Left ventricle myocardium superior (tissue), 1 donor: Measurements from ENCODE around the gene SVEP1. TPM values are rescaled to one million over a fixed set of nuclear protein-coding genes. Genes with fewer than 3 reads are reported as not detected.
A peak's percentile ranks its signal among the peaks of the same experiment; 100 is the strongest.
"Not testable (repeated sequence)": the region's sequence is repeated elsewhere in the genome, so short reads cannot be mapped to it uniquely, and the experiment has no call there.

Experiments
- ATAC-seq: fragments of 200-7000 bp; cut with Tn5 transposase; one replicate; pipeline ENCODE4 v1.9.1; 2020; ENCODE audit warnings: mild to moderate bottlenecking, moderate library complexity
- DNase-seq: peaks from one replicate; pipeline ENCODE4 v3.0.0-alpha.2; 2020
- intact Hi-C: fragments of 100-400 bp; cut with micrococcal nuclease; formaldehyde crosslinking; loops from one replicate; pipeline ENCODE4 v1.11.0; 2022
- total RNA-seq: library from RNA; stranded (reverse); fragmentation: NEBNext Ultra II Directional; extraction: Animal tissue kit (Norgen Biotek cat#: 25700); gene quantifications from one replicate; pipeline ENCODE4 v1.2.1, GENCODE V29; 2021
- donor health status: DM: no; HTN: yes; CAD: no; lungs with severe emphysema.

SVEP1 gene
- total RNA-seq, 1 donor from 2014 or later, result 5.7 TPM

DNA sequence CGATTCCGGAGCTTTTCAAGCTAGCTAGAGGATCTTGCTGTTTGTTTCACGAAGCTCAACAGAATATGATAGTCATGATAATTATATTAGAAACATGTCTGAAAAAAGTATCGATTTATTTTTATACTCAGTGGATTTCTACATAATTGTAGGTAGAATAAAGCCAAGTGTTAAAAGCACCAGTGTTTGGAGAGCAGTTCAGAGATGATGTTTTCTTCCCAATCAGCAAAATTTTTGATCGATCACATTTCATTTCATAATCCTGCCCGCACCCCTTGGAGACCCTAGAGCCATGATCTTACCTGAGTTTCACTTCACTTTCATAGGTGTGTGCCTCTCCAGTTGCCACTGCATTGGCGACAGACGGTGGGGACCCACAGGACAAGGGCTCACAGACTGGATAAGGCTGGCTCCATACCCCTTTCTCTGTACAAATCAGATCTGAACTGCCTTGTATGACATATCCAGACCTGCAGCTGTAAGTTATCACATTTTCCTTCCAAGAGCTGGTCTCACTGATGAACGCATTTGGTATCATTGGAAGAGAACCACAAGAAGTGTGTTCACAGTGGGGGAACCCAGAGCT, 173.6 kb downstream of the SVEP1 start:
- no peak for DNase-seq
- intact Hi-C loops, result no loop called here
- ATAC-seq, result no peak

DNA sequence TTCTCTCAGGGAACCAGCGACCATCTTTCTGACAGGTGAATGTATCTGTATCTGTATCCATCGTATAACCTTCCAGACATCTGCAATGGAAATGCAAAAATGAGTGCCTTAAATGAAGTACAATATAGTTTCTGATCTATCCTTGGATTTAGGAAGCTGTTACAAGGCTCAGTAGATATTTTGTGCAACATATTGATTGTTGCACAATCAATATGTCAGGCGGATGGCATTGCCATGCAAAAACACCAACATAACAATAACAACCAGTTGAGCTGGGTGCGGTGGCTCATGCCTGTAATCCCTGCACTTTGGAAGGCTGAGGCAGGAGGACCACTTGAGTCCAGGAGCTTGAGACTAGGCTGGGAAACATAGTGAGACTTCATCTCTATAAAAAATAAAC, 175.1 kb downstream of the SVEP1 start:
- ATAC-seq, result no peak
- intact Hi-C loops, result no loop called here
- DNase-seq, result no peak

DNA sequence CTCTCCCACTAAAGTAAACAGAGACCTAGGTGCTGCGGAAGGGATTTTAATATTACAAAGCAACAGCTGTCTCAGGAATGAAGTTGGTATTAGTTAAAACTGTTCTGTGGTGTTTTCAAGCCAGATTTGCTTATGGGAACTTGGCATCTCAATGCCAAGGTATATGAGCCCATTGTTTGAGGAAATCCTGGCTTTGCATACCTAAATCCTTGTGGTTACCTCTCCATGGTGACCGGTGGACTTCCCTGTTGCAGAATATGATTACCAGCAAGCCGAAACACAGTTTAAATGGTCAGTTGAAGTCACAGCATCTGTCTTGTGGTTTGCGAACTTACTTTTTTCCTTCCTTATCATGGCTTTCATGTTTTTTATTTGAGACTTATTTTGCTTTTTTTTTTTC, 179.6 kb downstream of the SVEP1 start:
- intact Hi-C loops, result no loop called here
- ATAC-seq, result no peak
- no peak for DNase-seq

DNA sequence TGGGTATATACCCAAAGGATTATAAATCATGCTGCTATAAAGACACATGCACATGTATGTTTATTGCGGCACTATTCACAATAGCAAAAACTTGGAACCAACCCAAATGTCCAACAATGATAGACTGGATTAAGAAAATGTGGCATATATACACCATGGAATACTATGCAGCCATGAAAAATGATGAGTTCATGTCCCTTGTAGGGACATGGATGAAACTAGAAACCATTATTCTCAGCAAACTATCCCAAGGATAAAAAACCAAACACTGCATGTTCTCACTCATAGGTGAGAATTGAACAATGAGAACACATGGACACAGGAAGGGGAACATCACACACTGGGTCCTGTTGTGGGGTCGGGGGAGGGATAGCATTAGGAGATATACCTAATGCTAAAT, 180.5 kb downstream of the SVEP1 start:
- intact Hi-C loops, DNase-seq, ATAC-seq: not testable (repeated sequence)

DNA sequence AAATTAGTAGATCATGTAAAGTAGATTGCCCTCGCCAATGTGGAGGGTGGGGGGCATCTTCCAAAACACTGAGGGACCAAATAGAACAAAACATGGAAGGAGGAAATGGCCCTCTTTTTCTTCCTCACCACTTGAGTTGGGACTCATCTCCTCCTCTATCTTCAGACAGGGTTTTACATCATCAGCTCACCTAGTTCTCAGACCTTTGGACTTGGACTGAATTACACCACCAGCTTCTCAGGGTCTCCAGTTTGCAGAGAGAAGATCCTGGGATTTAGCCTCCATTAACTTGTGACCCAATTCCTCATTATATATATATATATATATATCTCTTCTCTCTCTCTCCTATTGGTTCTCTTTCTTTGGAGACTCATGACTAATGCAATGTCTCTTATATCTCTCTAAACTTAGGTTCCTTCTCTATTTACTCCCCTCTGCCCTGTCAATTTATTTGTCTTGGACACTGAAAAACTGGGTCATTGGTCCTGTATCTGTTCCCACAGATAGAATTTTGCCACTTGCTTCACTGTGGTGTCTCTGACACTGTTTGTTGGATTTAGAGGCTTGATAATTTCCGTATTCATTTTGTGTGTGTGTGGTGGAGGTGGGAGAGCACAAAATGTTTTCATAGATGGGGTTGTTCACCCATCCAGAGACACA, 187.6 kb downstream of the SVEP1 start:
- intact Hi-C loops, result no loop called here
- DNase-seq (no peak), ATAC-seq (no peak)

DNA sequence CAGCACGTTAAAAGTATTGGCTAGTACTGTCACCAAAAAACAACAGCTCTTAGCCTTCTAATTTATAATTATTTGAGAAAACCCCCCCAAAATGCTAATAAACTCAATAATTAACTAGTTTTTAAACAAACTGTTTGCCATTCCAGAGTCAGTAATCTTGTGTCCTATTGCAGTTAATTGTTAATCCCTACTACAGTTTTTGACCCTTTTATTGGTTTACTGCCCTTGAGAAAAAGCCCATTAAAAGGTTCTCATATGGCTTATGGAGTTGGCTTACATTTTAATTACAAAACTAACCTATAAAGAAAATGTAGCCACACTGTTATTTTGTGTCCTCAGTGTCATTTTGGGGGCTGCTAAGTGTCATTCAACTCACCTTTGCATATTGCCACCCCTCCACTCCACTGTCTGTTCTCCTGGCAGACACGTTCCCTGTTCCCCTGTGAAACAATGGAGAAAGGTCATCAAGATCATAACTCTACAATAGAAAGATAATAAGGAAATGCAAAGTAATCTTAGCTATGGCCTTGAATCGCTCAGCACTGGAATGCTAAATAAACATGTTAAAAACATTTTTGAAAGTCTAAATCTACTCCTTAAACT, 190.3 kb downstream of the SVEP1 start:
- intact Hi-C loops, result no loop called here
- ATAC-seq, result no peak
- no peak for DNase-seq

DNA sequence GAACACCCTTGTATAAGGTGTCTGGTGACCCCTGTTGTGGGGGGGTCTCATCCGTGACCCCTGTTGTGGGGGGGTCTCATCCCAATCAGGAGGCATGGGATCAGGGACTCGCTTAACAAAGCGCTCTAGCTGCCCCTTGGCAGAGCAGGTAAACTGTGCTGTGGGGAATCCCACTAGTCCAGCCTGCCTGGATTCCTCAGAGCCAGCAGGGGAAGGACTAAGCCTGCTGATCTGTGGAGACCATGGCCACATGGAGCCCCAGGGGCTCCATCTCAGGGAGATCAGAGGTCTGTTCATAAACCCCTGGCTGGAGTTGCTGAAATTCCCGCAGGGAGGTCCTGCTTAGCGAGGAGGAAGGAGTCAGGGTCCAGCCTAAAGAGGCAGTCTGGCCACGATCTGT, 196.1 kb downstream of the SVEP1 start:
- no peak for DNase-seq
- no peak for ATAC-seq
- intact Hi-C loops, result no loop called here

DNA sequence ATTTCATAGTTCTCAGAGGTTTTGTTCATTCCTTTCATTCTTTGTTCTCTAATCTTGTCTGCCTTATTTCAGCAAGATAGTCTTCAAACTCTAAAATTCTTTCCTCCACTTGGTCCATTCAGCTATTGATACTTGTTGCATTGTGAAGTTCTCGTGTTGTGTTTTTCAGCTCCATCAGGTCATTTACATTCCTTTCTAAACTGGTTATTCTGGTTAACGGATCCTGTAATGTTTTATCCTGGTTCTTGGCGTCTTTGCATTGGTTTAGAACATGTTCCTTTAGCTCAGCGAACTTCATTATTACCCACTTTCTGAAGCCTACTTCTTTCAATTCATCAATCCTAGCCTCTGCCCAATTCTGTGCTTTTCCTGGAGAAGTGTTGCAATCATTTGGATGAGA, 196.8 kb downstream of the SVEP1 start:
- ATAC-seq, result no peak
- no peak for DNase-seq
- intact Hi-C loops, result no loop called here

DNA sequence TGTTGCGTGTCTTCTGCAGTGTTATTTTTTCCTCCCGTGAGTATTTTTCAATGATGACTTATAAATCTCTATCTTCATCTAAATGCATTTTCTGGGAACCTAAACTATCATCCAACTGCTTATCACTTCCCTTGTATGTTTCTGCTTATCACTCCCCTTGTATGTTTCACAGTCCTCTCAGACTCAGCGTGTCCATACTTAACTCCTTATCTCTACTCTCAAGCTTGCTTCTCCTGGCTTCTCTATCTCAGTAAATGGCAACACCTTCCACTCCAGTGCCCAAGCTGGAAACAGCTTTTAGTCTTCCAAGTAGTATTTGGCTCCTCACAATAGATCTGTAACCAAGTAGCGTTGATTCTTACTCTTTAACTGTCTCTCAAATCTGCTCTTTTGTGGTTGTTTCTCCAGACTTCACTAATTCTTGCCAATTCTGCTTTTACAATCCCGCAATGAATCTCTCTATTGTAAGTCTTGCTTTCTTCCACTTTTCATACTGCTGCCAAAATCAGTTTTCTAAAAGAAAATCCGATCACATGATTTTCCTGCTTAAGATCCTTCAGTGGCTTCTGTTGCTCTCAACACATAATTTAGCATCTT, 208.0 kb downstream of the SVEP1 start:
- intact Hi-C loops, result no loop called here
- DNase-seq, result no peak
- no peak for ATAC-seq

DNA sequence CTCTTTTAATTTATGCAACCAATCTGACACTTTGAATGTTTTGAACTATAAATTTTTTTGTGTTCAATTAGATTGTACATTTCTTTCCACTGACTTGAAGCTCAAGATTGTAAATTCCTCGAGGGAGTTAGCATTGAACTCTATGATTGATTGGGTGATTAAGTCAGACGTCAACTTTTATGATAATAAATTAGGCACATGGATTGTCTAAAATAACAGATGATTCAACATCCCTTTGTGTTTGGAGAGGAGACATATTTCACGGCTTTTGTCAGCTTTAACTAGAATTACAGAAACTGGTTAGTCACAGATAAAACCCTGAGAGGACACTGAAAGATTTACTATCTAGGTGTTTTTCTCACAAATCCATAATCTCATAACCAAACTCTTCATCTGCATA, 209.2 kb downstream of the SVEP1 start:
- ATAC-seq (no peak), DNase-seq (no peak)
- intact Hi-C loops, result no loop called here

DNA sequence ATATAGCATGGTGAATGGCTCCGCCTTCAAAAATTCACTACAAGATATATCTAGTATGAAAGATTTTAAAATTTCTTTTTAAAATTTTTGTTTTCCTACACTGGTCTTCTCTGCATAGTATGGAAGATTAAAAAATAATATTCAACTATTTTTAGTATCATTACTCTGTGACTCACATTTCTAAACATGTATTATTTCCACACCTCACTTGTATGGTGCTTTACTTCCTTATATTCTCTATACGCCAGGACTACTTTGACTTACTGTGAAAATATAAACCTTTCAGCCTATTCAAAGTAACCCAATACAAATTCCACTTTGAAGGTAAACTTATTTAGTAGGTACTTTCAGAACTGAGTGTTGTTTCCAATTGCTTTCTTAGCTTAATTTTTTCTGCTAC, 215.1 kb downstream of the SVEP1 start:
- DNase-seq, result no peak
- ATAC-seq, result no peak
- intact Hi-C loops, result no loop called here

DNA sequence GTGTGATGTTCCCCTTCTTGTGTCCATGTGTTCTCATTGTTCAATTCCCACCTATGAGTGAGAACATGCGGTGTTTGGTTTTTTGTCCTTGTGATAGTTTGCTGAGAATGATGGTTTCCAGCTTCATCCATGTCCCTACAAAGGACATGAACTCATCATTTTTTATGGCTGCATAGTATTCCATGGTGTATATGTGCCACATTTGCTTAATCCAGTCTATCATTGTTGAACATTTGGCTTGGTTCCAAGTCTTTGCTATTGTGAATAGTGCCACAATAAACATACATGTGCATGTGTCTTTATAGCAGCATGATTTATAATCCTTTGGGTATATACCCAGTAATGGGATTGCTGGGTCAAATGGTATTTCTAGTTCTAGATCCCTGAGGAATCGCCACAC, 220.5 kb downstream of the SVEP1 start:
- ATAC-seq, DNase-seq, intact Hi-C loops: not testable (repeated sequence)

DNA sequence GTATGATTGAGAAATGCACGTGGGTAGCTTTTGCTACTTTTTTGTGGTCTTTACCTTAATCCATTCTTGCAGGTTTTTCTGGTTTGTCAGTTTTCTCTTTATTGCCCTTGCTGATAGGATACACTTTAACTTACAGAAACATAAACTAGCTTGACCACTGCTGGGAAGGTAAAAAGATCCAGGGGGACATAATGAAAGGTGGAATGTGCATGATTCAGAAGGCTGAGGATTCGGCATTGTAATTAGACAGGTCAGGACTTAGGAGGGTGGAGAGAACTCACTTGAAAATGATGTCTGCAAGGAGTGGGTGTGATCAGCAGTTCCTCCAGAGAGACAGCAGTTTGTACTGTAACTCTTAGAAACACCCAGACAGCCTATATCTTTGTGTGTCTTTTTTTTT, 222.0 kb downstream of the SVEP1 start:
- intact Hi-C loops, result no loop called here
- DNase-seq (no peak), ATAC-seq (no peak)

DNA sequence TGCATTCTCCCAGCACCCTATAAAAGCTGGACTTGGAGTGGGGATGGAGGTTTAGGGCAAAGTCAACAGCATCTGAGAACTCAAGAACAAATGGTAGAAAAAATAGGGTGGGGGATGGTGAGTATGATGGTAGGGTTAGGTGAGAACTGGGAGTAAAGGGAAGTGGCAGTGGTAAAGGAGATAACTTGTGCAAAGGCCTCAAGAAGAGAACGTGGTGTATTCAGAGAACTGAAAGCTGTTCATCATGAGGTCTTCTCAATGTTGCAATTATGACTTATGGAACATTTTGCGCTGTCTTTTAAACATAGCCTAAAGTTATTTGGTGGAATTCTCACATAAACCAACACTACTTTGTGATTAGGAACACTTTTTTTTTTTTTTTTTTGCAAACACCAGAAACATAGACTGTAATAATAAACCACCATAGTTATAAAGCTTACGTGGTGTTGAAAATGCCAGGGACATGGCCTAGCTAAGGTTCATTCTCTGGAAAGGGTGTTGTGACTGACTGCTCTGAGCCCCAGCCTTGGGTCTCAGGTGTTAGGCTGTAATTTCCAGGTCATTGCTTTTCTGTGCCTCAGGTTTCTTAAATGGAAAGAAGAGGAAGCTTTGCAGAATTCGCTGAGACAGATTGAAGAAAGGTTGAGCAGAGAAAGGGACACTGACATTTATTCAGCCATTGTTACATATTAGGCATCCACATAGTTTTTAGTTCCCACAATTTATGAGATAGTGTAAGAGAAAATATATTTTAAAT, 222.7 kb downstream of the SVEP1 start:
- DNase-seq (no peak), ATAC-seq (no peak)
- intact Hi-C loops, result no loop called here

DNA sequence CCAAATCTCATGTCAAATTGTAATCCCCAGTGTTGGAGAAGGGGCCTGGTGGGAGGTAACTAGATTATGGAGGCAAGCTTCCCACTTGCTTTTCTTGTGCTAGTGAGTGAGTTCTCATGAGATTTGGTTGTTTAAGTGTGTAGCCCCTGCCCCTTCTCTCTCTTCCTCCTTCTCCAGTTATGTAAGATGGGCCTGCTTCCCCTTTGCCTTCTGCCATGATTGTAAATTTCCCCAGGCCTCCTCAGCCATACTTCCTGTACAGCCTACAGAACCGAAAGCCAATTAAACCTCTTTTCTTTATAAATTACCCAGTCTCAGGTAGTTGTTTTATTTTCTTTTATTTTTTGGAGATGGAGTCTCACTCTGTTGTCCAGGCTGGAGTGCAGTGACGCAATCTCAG, 223.6 kb downstream of the SVEP1 start:
- ATAC-seq (no peak), DNase-seq (no peak)
- intact Hi-C loops, result no loop called here

DNA sequence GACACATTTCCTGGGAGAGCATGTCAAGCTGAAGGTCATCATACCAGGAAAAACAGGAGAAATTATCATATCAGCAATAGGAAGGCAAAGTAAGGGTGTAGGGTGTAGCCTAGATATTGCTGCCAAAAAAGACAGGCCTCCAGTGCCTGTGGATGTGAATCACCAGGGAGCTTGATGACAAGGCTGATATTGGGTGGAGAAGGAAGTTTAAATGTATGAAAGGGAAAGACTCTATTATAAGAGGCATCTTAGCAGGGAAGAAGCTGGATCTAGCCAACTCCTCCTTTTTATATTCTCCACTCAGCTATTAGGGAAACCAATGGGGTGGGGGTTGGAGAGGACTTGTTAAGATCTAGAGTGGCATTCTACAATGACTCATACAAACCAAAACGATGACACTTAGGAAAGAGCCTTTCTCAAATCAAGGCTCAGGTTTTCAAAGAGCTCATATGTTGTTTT, 228.5 kb downstream of the SVEP1 start:
- intact Hi-C loops, result no loop called here
- DNase-seq (no peak), ATAC-seq (peak; percentile 24)

DNA sequence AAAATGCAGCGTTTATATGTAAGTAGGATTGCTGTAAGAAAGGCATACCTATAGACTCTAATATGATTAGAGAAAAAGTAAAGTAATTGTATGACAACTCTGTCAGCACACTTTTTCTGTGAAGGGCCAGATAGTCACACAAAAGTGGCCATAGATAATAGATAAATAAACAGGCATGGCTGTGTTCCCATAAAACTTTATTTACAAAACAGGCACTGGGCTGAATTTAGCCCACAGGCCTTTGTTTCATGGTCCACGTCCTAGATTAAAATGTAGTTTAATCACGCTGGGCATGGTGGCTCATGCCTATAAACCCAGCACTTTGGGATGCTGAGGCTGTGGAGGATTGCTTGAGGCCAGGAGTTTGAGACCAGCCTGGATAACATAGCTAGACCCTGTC, 233.2 kb downstream of the SVEP1 start:
- no peak for DNase-seq
- intact Hi-C loops, result no loop called here

DNA sequence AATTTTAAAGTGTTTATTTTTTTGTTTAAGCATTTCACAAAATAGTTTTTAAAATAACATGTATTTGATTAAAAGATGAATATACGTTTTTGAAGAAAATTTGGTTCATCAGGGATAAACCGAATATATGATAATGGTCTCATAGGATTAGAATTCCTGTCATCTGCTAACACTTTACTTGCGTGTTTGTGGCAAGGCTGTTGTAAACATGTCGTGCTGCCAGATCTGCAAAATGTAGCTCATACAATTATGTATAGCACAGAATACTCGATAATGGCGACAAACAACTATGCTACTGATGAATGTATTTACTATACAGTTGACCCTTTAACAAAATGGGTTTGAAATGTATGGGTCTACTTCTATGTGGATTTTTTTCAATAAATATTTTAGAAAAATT, 234.7 kb downstream of the SVEP1 start:
- DNase-seq (no peak), ATAC-seq (no peak)
- intact Hi-C loops, result no loop called here

More for the DNA sequence above, 233.2 kb downstream of the SVEP1 start:
- no peak for ATAC-seq

DNA sequence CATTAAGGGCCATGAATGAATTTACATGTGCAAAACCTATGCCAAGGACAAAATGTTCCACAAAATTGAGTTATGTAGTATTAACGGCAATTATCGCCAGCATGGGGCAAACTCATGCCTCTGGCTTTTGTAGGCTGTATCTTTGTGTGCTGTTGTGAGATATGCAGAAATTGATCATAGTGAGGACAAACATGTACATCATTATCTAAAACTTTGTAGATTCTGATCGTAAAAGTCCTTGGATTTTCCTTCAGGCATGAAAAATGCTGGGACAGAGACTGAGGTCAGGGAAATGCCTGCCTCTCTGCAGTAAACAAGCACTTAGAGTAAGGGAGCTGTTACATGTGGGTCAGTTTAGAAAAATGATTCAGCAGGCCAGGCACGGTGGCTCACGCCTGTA, 236.0 kb downstream of the SVEP1 start:
- ATAC-seq (no peak), DNase-seq (no peak)
- intact Hi-C loops, result no loop called here

DNA sequence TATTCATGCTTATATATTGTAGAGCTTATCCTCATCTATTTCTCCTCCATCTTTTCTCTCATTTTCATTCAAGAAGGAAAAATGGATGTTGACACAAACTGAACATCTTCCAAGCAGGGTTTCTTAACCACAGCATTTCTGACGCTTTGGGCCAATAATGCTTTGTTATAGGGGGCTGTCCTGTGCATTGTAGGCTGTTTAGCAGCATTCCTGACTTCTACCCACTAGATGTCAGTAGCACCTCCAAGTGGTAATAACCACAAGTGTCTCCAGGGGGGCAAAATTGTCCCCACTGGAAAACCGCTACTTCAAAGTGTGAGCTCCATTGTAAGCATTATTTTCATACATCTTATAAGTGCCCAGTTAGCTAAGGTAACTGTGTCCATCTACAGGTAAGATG, 239.2 kb downstream of the SVEP1 start:
- intact Hi-C loops, result no loop called here
- no peak for DNase-seq
- ATAC-seq, result no peak
